ENCODE data around the gene MATR3.

DNA sequence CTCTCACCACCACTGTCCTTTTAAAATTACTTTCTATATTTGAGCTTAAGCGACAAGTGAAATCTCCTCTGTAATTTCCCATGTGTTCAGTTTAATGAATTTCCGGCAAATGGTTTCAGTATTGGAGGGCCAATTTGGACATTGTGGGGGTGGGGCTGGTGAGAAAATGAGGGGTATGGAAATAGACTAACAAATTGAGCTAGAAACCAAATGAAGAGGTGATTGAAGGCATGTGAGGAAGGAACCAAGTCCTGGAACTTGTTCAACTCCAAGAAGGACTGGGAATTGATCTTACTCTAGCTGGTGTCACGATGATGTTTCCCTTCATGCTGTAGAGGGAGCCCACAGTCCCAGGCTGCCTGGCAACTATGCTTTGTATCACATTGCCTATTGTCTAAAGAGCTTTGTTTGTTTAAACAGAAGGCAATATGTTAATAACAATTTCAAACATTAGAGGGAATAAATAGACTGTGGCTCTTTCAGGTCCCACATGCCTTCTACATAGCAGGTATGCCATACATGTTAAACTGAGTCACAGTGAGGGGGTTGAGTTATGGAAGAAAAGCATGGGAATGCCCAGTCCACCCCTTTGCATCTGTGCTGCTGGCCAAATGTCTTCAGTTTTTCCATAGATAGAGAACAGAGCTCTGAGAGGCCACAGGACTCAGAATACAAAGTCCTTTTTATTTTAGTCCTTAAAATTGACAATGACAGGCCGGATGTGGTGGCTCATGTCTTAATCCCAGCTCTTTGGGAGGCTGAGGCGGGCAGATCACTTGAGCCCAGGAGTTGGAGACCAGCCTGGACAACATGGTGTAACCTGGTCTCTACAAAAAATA, 25.0 kb upstream of the MATR3 start:
- TF ChIP-seq ASH2L (IDR thresholded peaks at IDR 0.05; ENCODE audit: borderline replicate concordance, low read depth): no peak
- TF ChIP-seq STAT3 (IDR thresholded peaks at IDR 0.05; ENCODE audit: low read depth, low read length): no peak
- no peak for TF ChIP-seq GABPA (IDR thresholded peaks at IDR 0.05; ENCODE audit: low read depth)
- TF ChIP-seq, protein P1, sequence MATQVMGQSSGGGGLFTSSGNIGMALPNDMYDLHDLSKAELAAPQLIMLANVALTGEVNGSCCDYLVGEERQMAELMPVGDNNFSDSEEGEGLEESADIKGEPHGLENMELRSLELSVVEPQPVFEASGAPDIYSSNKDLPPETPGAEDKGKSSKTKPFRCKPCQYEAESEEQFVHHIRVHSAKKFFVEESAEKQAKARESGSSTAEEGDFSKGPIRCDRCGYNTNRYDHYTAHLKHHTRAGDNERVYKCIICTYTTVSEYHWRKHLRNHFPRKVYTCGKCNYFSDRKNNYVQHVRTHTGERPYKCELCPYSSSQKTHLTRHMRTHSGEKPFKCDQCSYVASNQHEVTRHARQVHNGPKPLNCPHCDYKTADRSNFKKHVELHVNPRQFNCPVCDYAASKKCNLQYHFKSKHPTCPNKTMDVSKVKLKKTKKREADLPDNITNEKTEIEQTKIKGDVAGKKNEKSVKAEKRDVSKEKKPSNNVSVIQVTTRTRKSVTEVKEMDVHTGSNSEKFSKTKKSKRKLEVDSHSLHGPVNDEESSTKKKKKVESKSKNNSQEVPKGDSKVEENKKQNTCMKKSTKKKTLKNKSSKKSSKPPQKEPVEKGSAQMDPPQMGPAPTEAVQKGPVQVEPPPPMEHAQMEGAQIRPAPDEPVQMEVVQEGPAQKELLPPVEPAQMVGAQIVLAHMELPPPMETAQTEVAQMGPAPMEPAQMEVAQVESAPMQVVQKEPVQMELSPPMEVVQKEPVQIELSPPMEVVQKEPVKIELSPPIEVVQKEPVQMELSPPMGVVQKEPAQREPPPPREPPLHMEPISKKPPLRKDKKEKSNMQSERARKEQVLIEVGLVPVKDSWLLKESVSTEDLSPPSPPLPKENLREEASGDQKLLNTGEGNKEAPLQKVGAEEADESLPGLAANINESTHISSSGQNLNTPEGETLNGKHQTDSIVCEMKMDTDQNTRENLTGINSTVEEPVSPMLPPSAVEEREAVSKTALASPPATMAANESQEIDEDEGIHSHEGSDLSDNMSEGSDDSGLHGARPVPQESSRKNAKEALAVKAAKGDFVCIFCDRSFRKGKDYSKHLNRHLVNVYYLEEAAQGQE (IDR thresholded peaks at IDR 0.05; ENCODE audit: low read depth, low read length): no peak
- TF ChIP-seq, protein P2, sequence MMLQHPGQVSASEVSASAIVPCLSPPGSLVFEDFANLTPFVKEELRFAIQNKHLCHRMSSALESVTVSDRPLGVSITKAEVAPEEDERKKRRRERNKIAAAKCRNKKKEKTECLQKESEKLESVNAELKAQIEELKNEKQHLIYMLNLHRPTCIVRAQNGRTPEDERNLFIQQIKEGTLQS (IDR thresholded peaks at IDR 0.05; ENCODE audit: borderline replicate concordance, extremely low read depth, low read depth, low read length): no peak
- TF ChIP-seq, protein P3, sequence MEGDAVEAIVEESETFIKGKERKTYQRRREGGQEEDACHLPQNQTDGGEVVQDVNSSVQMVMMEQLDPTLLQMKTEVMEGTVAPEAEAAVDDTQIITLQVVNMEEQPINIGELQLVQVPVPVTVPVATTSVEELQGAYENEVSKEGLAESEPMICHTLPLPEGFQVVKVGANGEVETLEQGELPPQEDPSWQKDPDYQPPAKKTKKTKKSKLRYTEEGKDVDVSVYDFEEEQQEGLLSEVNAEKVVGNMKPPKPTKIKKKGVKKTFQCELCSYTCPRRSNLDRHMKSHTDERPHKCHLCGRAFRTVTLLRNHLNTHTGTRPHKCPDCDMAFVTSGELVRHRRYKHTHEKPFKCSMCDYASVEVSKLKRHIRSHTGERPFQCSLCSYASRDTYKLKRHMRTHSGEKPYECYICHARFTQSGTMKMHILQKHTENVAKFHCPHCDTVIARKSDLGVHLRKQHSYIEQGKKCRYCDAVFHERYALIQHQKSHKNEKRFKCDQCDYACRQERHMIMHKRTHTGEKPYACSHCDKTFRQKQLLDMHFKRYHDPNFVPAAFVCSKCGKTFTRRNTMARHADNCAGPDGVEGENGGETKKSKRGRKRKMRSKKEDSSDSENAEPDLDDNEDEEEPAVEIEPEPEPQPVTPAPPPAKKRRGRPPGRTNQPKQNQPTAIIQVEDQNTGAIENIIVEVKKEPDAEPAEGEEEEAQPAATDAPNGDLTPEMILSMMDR (IDR thresholded peaks at IDR 0.05 in 2 of 3, conservative IDR thresholded peaks at IDR 0.05 in 1 of 3; ENCODE audit: control insufficient read depth in 2 of 3, extremely low read depth in 1 of 3, insufficient read depth in 1 of 3, low read depth in 3 of 3, low read length in 3 of 3): peak; percentile 13 to 21 (median 14); a peak in 2 of 6 replicates
- no peak for TF ChIP-seq CHD2 (IDR thresholded peaks at IDR 0.05; ENCODE audit: borderline replicate concordance, low read depth, low read length)
- no peak for TF ChIP-seq POLR2A (IDR thresholded peaks at IDR 0.05; ENCODE audit: low read depth, low read length)
- TF ChIP-seq POLR2AphosphoS2 (IDR thresholded peaks at IDR 0.05; ENCODE audit: low read depth, low read length): no peak
- no peak for TF ChIP-seq YY1 (IDR thresholded peaks at IDR 0.05; ENCODE audit: low read depth, low read length)
